Kidney (tissue), 14 donors: ENCODE measurements around the gene KLLN. TPM values are rescaled to one million over a fixed set of nuclear protein-coding genes. Genes with fewer than 3 reads are reported as not detected.

Experiments
- DNase-seq, 5 donors: peaks; one replicate each; pipeline ENCODE4 v3.0.0-alpha.2; 2013 to 2020
- FAIRE-seq: peaks from 2 replicates; lab custom pipeline; 2012; peaks lifted over from hg19 to GRCh38; lab: Jason Lieb, UNC
- H3K27ac ChIP-seq, 2 donors: one replicate each; pipeline ENCODE4 v1.7.0; 2013; ENCODE audit warnings: low read depth in 2 of 2, low read length in 2 of 2, inconsistent platforms in 1 of 2
- H3K27me3 ChIP-seq: one replicate; pipeline ENCODE4 v1.7.1; 2013; ENCODE audit warnings: low read length, inconsistent platforms; ENCODE audit not compliant: control insufficient read depth, insufficient read depth
- H3K36me3 ChIP-seq, 3 donors: one replicate each; pipeline versions ENCODE4 v1.7.0 to v1.7.1; 2013; ENCODE audit warnings: low read length in 3 of 3, control low read depth in 1 of 3, inconsistent platforms in 1 of 3; ENCODE audit not compliant: insufficient read depth in 3 of 3, control insufficient read depth in 2 of 3
- H3K4me1 ChIP-seq, 3 donors: one replicate each; pipeline versions ENCODE4 v1.7.0 to v1.7.1; 2013; ENCODE audit warnings: low read length in 3 of 3, inconsistent platforms in 1 of 3, low read depth in 1 of 3; ENCODE audit not compliant: control insufficient read depth in 2 of 3, insufficient read depth in 2 of 3
- H3K4me3 ChIP-seq, 3 donors: one replicate each; pipeline versions ENCODE4 v1.7.0 to v1.8.1; 2013; ENCODE audit warnings: low read length in 3 of 3, control low read depth in 1 of 3, inconsistent platforms in 1 of 3
- H3K9ac ChIP-seq, 3 donors: one replicate each; pipeline versions ENCODE4 v1.7.0 to v1.7.1; 2013; ENCODE audit warnings: low read length in 3 of 3, control low read depth in 1 of 3, inconsistent platforms in 1 of 3
- H3K9me3 ChIP-seq, 3 donors: one replicate each; pipeline versions ENCODE4 v1.7.0 to v1.7.1; 2013; ENCODE audit warnings: low read length in 3 of 3, control low read depth in 1 of 3, inconsistent platforms in 1 of 3; ENCODE audit not compliant: control insufficient read depth in 2 of 3, insufficient read depth in 1 of 3
- intact Hi-C: fragments of 100-400 bp; cut with DNase I; formaldehyde crosslinking; loops from one replicate; pipeline ENCODE4 v1.11.1; 2022
- polyA plus RNA-seq: library from polyadenylated mRNA; stranded (reverse); fragments of 350-450 nt; fragmentation: Illumina TruSeq; extraction: RNeasy Lipid Tissue Mini Kit (QIAGEN cat#74804); gene quantifications from one replicate; pipeline ENCODE4 v1.2.3, GENCODE V29; 2014; ENCODE audit warnings: low read depth, low replicate concordance; ENCODE audit not compliant: insufficient read depth
- total RNA-seq: library from RNA; stranded (reverse); fragmentation: NEBNext Ultra II Directional; extraction: Animal tissue kit (Norgen Biotek cat#: 25700); gene quantifications from one replicate; pipeline ENCODE4 v1.2.1, GENCODE V29; 2021
- TF ChIP-seq, protein P1 (sequence below): IDR thresholded peaks from 3 replicates; pipeline ENCODE4 v1.5.1; 2012; ENCODE audit warnings: mild to moderate bottlenecking, moderate library complexity, borderline replicate concordance; ENCODE audit not compliant: insufficient read depth; ENCODE audit errors: extremely low read depth
- donor health status: control.
- donor health status: control.
- donor health status: control.
- donor health status: control.
- donor health status: control.
- donor health status: DM: yes; HTN: yes; CAD: no.
- donor health status: Normal renal cell carcinoma (clear cell type).

Gene KLLN
- total and polyA plus RNA-seq, 2 donors from 2014 or later = 0.82 to 1.7 TPM

DNA sequence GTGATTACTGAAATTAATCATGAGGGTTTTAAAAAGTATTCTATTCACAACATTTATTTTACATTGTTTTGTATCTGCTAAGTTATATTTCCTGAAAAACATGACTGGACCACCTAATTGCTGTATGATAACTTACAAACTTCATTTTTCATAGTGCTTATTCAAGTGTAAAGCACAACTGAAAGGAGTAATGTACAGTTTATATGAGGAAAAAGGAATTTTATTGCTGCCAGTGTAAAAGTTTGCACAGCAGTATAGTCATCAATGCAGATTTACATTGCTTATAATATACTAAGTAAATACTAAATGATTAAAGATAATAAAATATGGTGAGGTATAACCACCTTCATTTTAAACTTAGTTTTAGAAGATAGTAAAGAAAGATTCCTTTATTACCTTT lies 4.1 kb upstream of the KLLN start:
- Histone ChIP-seq H3K9me3 (no peaks in the 10 kb centered on the region), H3K27me3 (no peaks in the 10 kb centered on the region), H3K4me1 (peaks cover 0 to 3% (median 0%) of the 10 kb centered on the region in 3 donors), H3K27ac (no peak overlapping the region), H3K4me3 (peak overlapping the region; percentile 97 to 99 (median 97)), H3K36me3 (no peaks in the 10 kb centered on the region), H3K9ac (peak overlapping the region; percentile 20 to 94 (median 62))
- peak; percentile 19 for FAIRE-seq
- peak in 2 of 5 donors; percentile 6 to 16 for DNase-seq
- TF ChIP-seq, protein P1, sequence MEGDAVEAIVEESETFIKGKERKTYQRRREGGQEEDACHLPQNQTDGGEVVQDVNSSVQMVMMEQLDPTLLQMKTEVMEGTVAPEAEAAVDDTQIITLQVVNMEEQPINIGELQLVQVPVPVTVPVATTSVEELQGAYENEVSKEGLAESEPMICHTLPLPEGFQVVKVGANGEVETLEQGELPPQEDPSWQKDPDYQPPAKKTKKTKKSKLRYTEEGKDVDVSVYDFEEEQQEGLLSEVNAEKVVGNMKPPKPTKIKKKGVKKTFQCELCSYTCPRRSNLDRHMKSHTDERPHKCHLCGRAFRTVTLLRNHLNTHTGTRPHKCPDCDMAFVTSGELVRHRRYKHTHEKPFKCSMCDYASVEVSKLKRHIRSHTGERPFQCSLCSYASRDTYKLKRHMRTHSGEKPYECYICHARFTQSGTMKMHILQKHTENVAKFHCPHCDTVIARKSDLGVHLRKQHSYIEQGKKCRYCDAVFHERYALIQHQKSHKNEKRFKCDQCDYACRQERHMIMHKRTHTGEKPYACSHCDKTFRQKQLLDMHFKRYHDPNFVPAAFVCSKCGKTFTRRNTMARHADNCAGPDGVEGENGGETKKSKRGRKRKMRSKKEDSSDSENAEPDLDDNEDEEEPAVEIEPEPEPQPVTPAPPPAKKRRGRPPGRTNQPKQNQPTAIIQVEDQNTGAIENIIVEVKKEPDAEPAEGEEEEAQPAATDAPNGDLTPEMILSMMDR = no peak
- intact Hi-C loops = no loop called here

DNA sequence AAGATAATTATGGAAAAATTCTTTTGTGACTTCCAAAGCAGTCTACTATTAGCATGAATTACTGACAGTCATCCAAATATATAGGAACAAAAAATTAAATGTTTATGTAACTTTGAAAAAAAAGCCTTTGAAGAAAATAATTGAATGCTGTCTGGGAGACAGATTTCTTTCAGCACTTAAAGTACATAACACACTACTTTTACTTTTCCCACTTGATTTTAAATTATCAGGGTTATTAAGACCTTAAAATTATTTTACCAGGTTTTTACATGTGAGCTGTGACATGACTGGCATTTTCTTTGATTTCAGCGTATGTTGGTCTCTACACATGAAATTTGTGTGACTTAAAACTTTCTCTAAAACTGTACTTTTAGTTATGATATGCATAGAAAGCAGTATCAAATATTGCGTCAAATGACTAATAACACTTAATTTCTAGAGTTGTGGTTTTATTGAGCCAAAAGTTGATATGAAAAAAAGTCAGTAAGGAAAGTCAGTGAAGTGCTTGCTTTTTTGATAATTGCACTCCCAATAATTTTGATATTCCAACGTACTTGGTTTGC lies 3.2 kb upstream of the KLLN start:
- Histone ChIP-seq H3K27me3 (no peaks in the 10 kb centered on the region), H3K9ac (peak overlapping the region; percentile 77 to 94 (median 87)), H3K27ac (no peak overlapping the region), H3K4me1 (peaks cover 0 to 4% (median 3%) of the 10 kb centered on the region in 3 donors), H3K9me3 (no peaks in the 10 kb centered on the region), H3K4me3 (peak overlapping the region; percentile 97 to 99 (median 97)), H3K36me3 (no peaks in the 10 kb centered on the region)
- TF ChIP-seq, protein P1 = no peak
- intact Hi-C loops = no loop called here
- peak in 2 of 5 donors; percentile 5 to 37 for DNase-seq
- FAIRE-seq = no peak

DNA sequence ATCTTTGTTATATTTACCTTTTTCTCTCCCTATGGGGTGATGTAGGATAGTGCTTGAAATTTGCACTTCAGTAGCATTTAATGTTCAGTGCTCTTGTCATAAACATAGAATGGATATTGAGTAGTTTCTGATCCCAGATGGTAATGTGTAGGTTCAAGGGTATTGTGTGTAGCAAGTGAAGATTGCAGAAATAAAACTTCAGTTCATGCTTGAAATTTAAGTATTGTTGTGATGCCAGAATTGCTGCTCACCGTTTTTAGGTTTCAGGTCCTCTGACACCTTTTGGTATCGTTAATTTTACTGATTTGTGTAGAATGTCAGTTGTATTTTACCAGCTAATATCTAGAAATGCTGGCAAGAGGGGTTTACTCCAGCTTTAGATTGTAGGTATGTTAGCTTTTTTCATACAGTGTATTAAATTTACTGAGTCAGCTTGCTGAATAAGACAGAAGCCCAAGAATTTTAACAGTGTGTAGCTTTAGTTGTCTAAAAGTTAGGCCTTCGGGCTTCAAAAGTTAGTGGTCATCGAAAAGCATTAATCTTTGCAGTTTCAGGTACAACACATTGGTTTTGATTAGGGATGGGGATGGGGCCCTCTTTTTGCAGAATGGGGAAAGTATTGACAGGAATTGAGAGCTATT lies 2.0 kb upstream of the KLLN start:
- no peaks in the 10 kb centered on the region for H3K27me3 ChIP-seq
- H3K9me3 ChIP-seq = no peaks in the 10 kb centered on the region
- FAIRE-seq = no peak
- H3K36me3 ChIP-seq = no peaks in the 10 kb centered on the region
- H3K4me1 ChIP-seq = peaks cover 0 to 12% (median 6%) of the 10 kb centered on the region in 3 donors
- DNase-seq = peak in 2 of 5 donors; percentile 20 to 52
- intact Hi-C loops = no loop called here
- peak overlapping the region; percentile 77 to 94 (median 87) for H3K9ac ChIP-seq
- peak overlapping the region; percentile 26 to 85 for H3K27ac ChIP-seq
- H3K4me3 ChIP-seq = peak overlapping the region; percentile 97 to 99 (median 97)
- TF ChIP-seq, protein P1 = no peak
